ENCODE results near the gene SIL1. TPM values are rescaled to one million over a fixed set of nuclear protein-coding genes. Genes with fewer than 3 reads are reported as not detected.
A peak's percentile ranks its signal among the peaks of the same experiment; 100 is the strongest.

The SIL1 gene
- total RNA-seq, 1 experiment from 2014 or later = 10.7 TPM

- CTCF ChIA-PET = interaction anchor here (0.6 to 3.0 kb wide), 4 partner anchors 9 to 314 kb away, joined by 3 to 9 read pairs (median 4); no protein-coding TSS in a partner anchor
- no peak overlapping the region for H3K4me3 Mint-ChIP-seq
Observed at GRCh38 chr5:138955013-138955660, 243.0 kb downstream of the SIL1 start.

GRCh38 chr5:138954257-138955012, 243.7 kb downstream of the SIL1 start:
- H3K27ac Mint-ChIP-seq = no peak overlapping the region
- H3K4me1 Mint-ChIP-seq = peaks cover 20% of the 10 kb centered on the region
- H3K36me3 Mint-ChIP-seq = no peaks in the 10 kb centered on the region
- no peaks in the 10 kb centered on the region for H3K9me3 Mint-ChIP-seq
- no peak overlapping the region for H3K4me3 Mint-ChIP-seq
- DNase-seq (ENCODE audit: low spot score) = no peak
- ATAC-seq = peak; percentile 40
- CTCF ChIA-PET = interaction anchor here (0.6 to 3.0 kb wide), 5 partner anchors 8 to 313 kb away, joined by 3 to 9 read pairs (median 4); no protein-coding TSS in a partner anchor
- POLR2A ChIA-PET = no interaction called here
- no peaks in the 10 kb centered on the region for H3K27me3 Mint-ChIP-seq (ENCODE audit: low read depth)
- TF ChIP-seq AR (CRISPR knock-in tag; IDR thresholded peaks at IDR 0.05) = no peak
- no peak for TF ChIP-seq FOXP4 (CRISPR knock-in tag; IDR thresholded peaks at IDR 0.05)
- no peak for TF ChIP-seq MAX (CRISPR knock-in tag; IDR thresholded peaks at IDR 0.05)

More at GRCh38 chr5:138955013-138955660, 243.0 kb downstream of the SIL1 start:
- POLR2A ChIA-PET = no interaction called here
- no peak for DNase-seq (ENCODE audit: low spot score)
- ATAC-seq = peak; percentile 19
- H3K9me3 Mint-ChIP-seq = no peaks in the 10 kb centered on the region
- TF ChIP-seq ZNF263 (CRISPR knock-in tag; IDR thresholded peaks at IDR 0.05; ENCODE audit: low read depth) (no peak), ZSCAN18 (CRISPR knock-in tag; IDR thresholded peaks at IDR 0.05) (no peak), FOXJ3 (CRISPR knock-in tag; IDR thresholded peaks at IDR 0.05; ENCODE audit: borderline replicate concordance) (no peak), USF2 (CRISPR knock-in tag; IDR thresholded peaks at IDR 0.05) (no peak), CREM (CRISPR knock-in tag; IDR thresholded peaks at IDR 0.05) (no peak), HMGXB4 (CRISPR knock-in tag; IDR thresholded peaks at IDR 0.05) (no peak), HMGA2 (CRISPR knock-in tag; IDR thresholded peaks at IDR 0.05) (no peak), ELF4 (CRISPR knock-in tag; IDR thresholded peaks at IDR 0.05; ENCODE audit: low read depth) (no peak), CREB1 (CRISPR knock-in tag; IDR thresholded peaks at IDR 0.05) (no peak), ATF6 (CRISPR knock-in tag; IDR thresholded peaks at IDR 0.05) (no peak), JAZF1 (CRISPR knock-in tag; IDR thresholded peaks at IDR 0.05) (no peak), NFE2L1 (CRISPR knock-in tag; IDR thresholded peaks at IDR 0.05) (no peak), ZNF416 (CRISPR knock-in tag; IDR thresholded peaks at IDR 0.05) (no peak), ZNF317 (CRISPR knock-in tag; IDR thresholded peaks at IDR 0.05; ENCODE audit: borderline replicate concordance, low read depth) (no peak)
- peaks cover 20% of the 10 kb centered on the region for H3K4me1 Mint-ChIP-seq
- H3K27me3 Mint-ChIP-seq (ENCODE audit: low read depth) = no peaks in the 10 kb centered on the region
- H3K36me3 Mint-ChIP-seq = no peaks in the 10 kb centered on the region
- peak overlapping the region; percentile 19; the same call in 1 of the 2 replicates for H3K27ac Mint-ChIP-seq

All from WTC11 (cell line).